GM11168 (cell line): ENCODE results near the gene KRTAP5-3.
"Not testable (repeated sequence)": the region's sequence is repeated elsewhere in the genome, so short reads cannot be mapped to it uniquely, and the experiment has no call there.

Experiments used
- in situ Hi-C: fragments of 300-500 bp; cut with MboI; formaldehyde crosslinking; loops from one replicate; pipeline ENCODE4 v1.12.0; 2022; ENCODE audit warnings: low sequenced_read_pairs; ENCODE audit not compliant: unreplicated experiment

The KRTAP5-3 gene

GRCh38 chr11:1608363-1608762, at the start of gene KRTAP5-3:
TSS of gene KRTAP5-3 (minus strand) at chr11:1608463. CDS start at chr11:1608385, 78 bp downstream.
- in situ Hi-C loops: no loop called here

DNA sequence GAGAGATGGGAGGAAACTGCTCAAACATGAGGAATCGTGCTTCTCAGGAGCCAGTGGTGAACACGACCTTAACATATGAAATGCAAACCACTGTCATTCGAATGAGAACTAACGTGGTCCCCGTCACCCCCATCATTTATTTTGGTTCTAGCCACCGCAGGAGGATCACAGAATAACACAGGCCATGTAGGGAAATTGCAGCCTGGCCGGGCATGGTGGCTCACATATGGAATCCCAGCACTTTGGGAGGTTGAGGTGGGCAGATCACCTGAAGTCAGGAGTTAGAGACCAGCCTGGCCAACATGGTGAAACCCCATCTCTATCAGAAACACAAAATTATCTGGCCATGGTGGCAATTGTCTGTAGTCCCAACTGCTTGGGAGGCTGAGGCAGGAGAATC, 48.4 kb upstream of the KRTAP5-3 start:
- in situ Hi-C loops: no loop called here

DNA sequence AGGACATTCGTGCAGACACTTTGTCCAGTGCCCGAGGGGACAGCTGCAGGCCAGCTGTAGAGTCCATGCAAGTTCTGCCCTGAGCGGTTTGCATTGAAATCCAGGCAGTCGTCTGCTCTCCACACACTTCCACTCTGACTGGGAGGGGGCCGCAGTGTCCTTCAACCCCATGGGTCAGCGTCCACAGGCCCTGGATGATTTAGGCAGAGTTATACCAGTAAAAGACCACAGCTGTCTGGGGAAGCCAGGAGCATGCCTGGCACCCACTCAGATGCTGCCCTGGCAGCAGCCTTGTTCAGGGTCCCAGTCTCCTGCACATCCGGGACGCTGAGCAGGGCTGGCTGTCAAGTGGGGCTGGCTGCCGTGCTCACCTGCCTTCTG, 47.8 kb upstream of the KRTAP5-3 start:
- in situ Hi-C loops: no loop called here

GRCh38 chr11:1655168-1656060, 47.2 kb upstream of the KRTAP5-3 start:
- in situ Hi-C loops: no loop called here

DNA sequence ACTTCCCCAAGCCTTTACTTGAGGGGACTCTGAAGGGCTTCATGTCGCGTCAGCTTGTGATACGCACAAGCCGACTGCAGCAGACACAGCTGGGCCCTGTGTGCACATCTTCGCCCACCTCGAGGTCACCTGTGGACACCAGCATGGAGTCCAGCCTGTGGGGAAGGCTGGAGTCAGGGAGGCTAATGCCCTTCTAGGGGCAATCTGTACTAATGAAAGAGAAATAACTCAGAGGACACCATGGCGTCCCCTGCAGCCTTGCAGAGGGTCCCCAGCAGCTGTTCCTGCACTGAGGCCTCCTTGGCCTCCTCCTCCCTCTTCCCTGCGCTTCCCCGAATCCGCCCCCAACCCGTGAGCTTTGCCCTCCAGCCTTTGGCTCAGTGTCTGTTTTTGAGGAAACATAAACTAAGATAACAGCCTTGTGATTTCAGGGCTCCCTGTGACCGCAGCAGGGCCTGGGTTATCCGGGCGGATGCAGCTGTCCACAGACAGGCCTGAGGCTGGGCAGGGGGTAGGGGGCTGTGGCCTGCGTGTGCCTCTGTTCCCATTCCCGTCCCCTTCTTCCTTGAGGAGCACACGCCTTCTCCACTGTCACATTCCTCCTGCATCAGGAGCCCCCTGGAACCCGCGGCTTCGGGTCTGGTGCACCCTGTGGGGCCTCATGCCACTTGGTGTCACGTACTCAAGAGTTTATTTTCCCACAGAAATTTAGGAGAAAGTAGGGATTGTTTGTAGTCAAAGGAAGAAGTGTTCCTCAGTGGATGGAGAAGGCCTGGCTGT, 46.3 kb upstream of the KRTAP5-3 start:
- in situ Hi-C loops: no loop called here

GRCh38 chr11:1653541-1654387, 45.5 kb upstream of the KRTAP5-3 start:
- in situ Hi-C loops: no loop called here

DNA sequence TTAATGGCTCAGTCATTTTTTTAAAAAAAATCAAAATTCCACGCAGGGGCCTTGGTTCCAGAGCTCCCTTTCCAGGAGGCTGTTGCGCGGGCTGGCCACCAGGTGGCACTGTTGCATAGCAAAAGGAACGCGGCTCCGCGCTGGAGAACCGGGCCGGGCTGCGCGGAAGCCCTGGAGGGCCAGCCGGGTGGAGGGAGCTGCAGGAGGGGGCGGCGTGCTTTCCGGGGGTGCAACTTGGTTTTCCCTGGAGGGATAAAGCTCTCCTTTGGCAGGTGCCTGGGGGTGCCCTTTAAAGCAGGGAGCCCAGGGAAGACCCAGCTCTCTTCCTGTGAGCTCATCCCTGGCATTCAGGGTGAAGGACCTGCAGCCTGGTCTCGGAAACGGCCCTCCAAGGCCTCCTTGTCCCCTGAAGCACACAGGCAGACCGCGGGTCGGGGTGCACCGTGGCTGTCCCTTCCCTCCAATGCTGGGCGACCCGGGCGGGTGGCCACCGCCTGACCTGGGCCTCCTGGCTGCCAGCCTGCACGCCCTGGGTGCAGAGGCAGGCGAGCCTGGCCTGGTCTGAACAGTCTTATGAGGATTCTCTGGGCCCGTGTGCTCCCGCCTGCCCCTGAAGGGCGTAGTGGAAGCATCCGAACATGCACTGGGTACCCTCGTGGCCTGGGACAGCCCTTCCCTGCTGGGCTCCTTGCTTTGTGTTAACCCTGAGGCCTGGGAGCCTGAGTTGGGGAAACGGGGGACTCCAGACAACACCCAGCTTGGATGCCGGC, 44.7 kb upstream of the KRTAP5-3 start:
- in situ Hi-C loops: no loop called here

DNA sequence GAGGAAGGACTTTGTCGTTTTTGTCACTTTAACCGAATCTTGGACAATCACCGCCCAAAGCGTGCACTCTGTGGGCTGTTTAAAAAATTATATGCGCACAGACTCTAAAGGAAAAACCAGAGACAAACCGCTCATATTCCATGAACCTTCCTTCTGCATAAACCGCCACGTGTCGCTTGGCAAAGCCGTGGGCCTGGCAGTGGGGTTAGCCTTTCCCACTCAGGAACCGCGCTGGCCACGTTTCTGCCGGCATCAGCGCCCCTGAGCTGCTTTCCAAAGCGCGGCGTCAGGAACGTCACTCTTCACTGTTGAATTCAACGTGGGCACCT, 44.1 kb upstream of the KRTAP5-3 start:
- in situ Hi-C loops: no loop called here

GRCh38 chr11:1652026-1652425, 43.8 kb upstream of the KRTAP5-3 start:
- in situ Hi-C loops: no loop called here

DNA sequence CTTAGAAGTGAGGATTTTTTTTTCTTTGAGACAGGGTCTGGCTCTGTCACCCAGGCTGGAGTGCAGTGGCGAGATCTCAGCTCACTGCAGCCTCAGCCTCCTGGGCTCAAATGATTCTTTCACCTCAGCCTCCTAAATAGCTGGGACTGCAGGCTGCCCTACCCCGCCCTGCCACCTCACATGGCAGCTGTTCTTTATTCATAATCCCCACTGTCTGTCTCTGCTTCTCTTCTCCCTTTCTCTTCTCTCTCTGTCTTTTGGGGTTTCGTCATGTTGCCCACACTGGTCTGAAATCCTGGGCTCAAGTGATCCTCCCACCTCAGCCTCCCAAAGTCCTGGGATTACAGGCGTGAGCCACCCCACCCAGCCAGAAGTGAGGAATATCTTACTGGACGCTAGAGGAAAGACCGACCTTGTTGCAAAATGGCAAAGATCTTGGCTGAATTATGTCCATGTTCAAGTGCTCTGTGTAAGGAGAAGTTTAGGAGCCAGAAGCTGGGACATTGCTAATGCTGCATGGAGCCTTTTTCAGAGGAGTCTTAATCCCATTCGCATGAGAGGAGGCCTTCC, 43.2 kb upstream of the KRTAP5-3 start:
- in situ Hi-C loops: no loop called here

DNA sequence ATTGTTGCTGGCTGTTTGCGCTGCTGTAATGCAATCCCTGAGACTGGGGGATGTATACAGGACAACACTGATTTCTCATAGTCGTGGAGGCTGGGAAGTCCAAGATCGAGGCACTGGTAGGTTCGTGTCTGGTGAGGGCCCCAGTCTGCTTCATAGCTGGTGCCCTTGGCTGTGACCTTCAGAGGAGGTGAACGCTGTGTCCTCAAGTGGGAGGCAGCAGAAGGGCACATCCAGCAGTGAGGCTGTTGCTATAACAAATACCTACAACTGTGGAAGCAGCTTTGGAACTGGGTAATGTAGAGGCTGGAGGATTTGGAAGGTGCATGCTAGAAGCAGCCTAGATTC, 42.6 kb upstream of the KRTAP5-3 start:
- in situ Hi-C loops: no loop called here

- in situ Hi-C loops: no loop called here
These were observed 42.0 kb upstream of the KRTAP5-3 start for GRCh38 chr11:1650034-1650917.

GRCh38 chr11:1648653-1649420, 40.6 kb upstream of the KRTAP5-3 start:
- in situ Hi-C loops: no loop called here

- in situ Hi-C loops: no loop called here
These were observed 39.8 kb upstream of the KRTAP5-3 start for GRCh38 chr11:1647901-1648652.

- in situ Hi-C loops: not testable (repeated sequence)
These were observed 38.3 kb upstream of the KRTAP5-3 start for GRCh38 chr11:1646540-1646939.

GRCh38 chr11:1645357-1645821, 37.1 kb upstream of the KRTAP5-3 start:
- in situ Hi-C loops: no loop called here
